Left ventricle myocardium inferior (tissue), 1 donor: Measurements from ENCODE around the gene INTS11. TPM values are rescaled to one million over a fixed set of nuclear protein-coding genes. Genes with fewer than 3 reads are reported as not detected.
"Not testable (repeated sequence)": the region's sequence is repeated elsewhere in the genome, so short reads cannot be mapped to it uniquely, and the experiment has no call there.

Experiments
- DNase-seq: peaks from one replicate; pipeline ENCODE4 v3.0.0-alpha.2; 2020
- H3K27ac ChIP-seq: fragments of 200-600 bp; replicated peaks from 2 replicates; pipeline ENCODE4 v1.8.0; 2021
- H3K27me3 ChIP-seq: fragments of 200-600 bp; 2 replicates; pipeline ENCODE4 v1.8.0; 2021; ENCODE audit warnings: low read depth
- H3K36me3 ChIP-seq: fragments of 200-600 bp; 2 replicates; pipeline ENCODE4 v1.8.0; 2021
- H3K4me1 ChIP-seq: fragments of 200-600 bp; 2 replicates; pipeline ENCODE4 v1.8.0; 2021
- H3K4me3 ChIP-seq: fragments of 200-600 bp; 2 replicates; pipeline ENCODE4 v1.8.0; 2021; ENCODE audit warnings: mild to moderate bottlenecking, moderate library complexity
- H3K9me3 ChIP-seq: fragments of 200-600 bp; replicated peaks from 2 replicates; pipeline ENCODE4 v1.8.0; 2021
- intact Hi-C: fragments of 100-400 bp; cut with micrococcal nuclease; formaldehyde crosslinking; loops from one replicate; pipeline ENCODE4 v1.11.0; 2022
- total RNA-seq: library from RNA; stranded (reverse); fragmentation: NEBNext Ultra II Directional; extraction: Animal tissue kit (Norgen Biotek cat#: 25700); gene quantifications from one replicate; pipeline ENCODE4 v1.2.1, GENCODE V29; 2021
- TF ChIP-seq, protein P1 (sequence below): fragments of 200-600 bp; IDR thresholded peaks from 2 replicates; pipeline ENCODE4 v1.8.0; 2021; ENCODE audit warnings: antibody characterized with exemption, mild to moderate bottlenecking, borderline replicate concordance
- donor health status: DM: no; HTN: yes; CAD: no; lungs with severe emphysema.

Gene INTS11
- total RNA-seq, 1 donor from 2014 or later, result 70.1 TPM

DNA sequence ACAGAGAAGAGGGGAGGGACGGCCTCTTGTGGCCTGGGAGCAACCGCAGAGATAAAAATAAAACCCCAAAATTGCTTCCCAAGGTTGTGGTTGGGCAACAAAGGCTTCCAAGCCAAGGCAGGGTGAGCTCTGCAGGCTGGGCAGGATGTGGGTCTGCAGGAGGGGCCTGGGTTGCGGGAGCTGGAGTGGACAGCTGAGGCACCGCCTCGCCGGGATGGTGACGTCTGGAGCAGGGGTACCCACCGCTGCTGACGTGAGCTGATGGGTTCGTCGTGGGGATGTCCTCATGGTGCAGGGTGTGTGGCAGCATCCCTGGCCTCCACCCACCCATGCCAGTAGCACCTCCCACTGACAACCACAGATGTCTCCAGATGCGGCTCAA lies 46.9 kb upstream of the INTS11 start:
- TF ChIP-seq, protein P1, sequence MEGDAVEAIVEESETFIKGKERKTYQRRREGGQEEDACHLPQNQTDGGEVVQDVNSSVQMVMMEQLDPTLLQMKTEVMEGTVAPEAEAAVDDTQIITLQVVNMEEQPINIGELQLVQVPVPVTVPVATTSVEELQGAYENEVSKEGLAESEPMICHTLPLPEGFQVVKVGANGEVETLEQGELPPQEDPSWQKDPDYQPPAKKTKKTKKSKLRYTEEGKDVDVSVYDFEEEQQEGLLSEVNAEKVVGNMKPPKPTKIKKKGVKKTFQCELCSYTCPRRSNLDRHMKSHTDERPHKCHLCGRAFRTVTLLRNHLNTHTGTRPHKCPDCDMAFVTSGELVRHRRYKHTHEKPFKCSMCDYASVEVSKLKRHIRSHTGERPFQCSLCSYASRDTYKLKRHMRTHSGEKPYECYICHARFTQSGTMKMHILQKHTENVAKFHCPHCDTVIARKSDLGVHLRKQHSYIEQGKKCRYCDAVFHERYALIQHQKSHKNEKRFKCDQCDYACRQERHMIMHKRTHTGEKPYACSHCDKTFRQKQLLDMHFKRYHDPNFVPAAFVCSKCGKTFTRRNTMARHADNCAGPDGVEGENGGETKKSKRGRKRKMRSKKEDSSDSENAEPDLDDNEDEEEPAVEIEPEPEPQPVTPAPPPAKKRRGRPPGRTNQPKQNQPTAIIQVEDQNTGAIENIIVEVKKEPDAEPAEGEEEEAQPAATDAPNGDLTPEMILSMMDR, result no peak
- H3K4me3 ChIP-seq, result no peak overlapping the region
- H3K27me3 ChIP-seq, result no peaks in the 10 kb centered on the region
- intact Hi-C loops, result no loop called here
- H3K36me3 ChIP-seq, result peaks cover 11% of the 10 kb centered on the region
- DNase-seq, result no peak
- no peak overlapping the region for H3K27ac ChIP-seq
- H3K9me3 ChIP-seq, result no peaks in the 10 kb centered on the region
- H3K4me1 ChIP-seq, result peaks cover 46% of the 10 kb centered on the region

DNA sequence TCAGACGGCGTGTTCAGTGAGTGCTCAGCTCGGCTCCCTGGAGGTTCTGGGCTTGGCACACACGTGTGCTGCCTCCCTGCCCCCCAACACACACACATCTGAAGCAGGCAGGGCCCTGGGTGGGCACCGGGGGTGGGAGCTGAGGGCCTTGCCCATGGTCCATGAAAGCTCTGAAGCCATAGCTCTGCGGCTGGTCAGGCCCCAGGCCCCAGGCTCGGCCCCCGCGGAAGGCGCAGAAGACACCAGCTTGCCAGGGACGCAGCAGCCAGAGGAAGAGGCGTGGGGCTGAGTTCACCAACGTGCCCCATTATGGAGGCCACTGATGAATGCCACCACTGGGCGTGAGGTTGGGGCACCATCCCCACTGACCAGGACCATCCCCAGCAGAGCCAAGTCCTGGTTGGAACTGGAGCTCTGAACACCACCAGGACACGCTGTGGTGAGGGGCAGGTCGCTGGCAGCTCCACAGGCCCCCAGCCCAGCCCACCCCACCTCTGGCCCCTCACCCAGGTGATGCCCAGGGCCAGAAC lies 46.4 kb upstream of the INTS11 start:
- no peaks in the 10 kb centered on the region for H3K9me3 ChIP-seq
- TF ChIP-seq, protein P1, result no peak
- no peak overlapping the region for H3K4me3 ChIP-seq
- no peak overlapping the region for H3K27ac ChIP-seq
- peaks cover 11% of the 10 kb centered on the region for H3K36me3 ChIP-seq
- no peaks in the 10 kb centered on the region for H3K27me3 ChIP-seq
- DNase-seq, result no peak
- peaks cover 41% of the 10 kb centered on the region for H3K4me1 ChIP-seq
- intact Hi-C loops, result no loop called here

DNA sequence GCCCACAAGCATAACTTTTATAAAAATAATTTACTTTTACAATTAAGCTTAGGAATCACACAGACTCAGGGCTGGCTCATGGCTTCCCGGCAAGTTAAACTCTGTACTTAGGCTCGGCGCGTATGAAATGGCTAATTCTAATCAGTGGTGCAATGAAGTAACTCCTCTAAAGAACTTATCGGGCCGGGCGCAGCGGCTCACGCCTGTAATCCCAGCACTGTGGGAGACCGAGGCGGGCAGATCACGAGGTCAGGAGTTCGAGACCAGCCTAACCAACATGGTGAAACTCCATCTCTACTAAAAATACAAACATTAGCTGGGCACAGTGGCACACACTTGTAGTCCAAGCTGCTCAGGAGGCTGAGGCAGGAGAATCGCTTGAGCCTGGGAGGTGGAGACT lies 45.6 kb upstream of the INTS11 start:
- H3K4me3 ChIP-seq, H3K9me3 ChIP-seq, H3K27ac ChIP-seq, H3K27me3 ChIP-seq, intact Hi-C loops, DNase-seq: not testable (repeated sequence)
- Histone ChIP-seq H3K36me3 (peaks cover 11% of the 10 kb centered on the region), H3K4me1 (peaks cover 37% of the 10 kb centered on the region)

DNA sequence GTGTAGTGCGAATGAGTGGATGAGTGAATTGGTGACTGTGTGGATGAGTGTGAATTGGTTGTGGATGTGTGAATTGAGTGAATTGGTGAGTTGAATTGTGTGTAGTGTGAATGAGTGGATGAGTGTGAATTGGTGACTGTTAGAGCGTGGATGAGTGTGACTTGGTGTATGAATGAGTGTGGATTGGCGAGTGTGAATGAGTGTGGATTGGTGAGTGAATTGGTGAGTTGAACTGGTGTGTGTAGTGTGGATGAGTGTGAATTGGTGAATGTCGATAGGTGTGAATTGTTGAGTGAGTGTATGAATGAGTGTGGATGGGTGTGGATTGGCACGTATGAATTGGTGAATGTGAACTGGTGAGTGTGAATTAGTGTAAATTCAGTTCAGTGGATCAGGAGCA lies 42.9 kb upstream of the INTS11 start:
- Histone ChIP-seq H3K27me3 (no peaks in the 10 kb centered on the region), H3K36me3 (no peaks in the 10 kb centered on the region), H3K27ac (no peak overlapping the region), H3K9me3 (no peaks in the 10 kb centered on the region), H3K4me1 (peaks cover 12% of the 10 kb centered on the region), H3K4me3 (no peak overlapping the region)
- TF ChIP-seq, protein P1, result no peak
- intact Hi-C loops, result no loop called here
- no peak for DNase-seq

DNA sequence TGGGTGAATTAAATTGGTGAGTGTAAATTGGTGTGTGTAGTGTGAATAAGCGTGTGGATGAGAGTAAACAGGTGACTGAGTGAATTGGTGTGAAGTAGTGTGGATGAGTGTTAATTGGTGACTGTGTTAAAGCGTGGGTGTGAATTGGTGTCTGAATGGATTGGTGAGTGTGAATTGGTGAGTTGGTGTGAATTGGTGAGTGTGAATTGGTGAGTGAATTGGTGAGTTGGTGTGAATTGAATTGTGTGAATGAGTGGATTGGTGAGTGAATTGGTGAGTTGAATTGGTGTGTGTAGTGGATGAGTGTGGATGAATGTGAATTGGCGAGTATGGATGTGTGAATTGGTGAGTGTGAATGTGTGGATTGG lies 42.2 kb upstream of the INTS11 start:
- no peaks in the 10 kb centered on the region for H3K36me3 ChIP-seq
- peaks cover 12% of the 10 kb centered on the region for H3K4me1 ChIP-seq
- TF ChIP-seq, protein P1, result no peak
- peaks cover 4% of the 10 kb centered on the region for H3K27me3 ChIP-seq
- no peak overlapping the region for H3K4me3 ChIP-seq
- DNase-seq, result no peak
- H3K27ac ChIP-seq, result no peak overlapping the region
- intact Hi-C loops, result no loop called here
- H3K9me3 ChIP-seq, result no peaks in the 10 kb centered on the region

DNA sequence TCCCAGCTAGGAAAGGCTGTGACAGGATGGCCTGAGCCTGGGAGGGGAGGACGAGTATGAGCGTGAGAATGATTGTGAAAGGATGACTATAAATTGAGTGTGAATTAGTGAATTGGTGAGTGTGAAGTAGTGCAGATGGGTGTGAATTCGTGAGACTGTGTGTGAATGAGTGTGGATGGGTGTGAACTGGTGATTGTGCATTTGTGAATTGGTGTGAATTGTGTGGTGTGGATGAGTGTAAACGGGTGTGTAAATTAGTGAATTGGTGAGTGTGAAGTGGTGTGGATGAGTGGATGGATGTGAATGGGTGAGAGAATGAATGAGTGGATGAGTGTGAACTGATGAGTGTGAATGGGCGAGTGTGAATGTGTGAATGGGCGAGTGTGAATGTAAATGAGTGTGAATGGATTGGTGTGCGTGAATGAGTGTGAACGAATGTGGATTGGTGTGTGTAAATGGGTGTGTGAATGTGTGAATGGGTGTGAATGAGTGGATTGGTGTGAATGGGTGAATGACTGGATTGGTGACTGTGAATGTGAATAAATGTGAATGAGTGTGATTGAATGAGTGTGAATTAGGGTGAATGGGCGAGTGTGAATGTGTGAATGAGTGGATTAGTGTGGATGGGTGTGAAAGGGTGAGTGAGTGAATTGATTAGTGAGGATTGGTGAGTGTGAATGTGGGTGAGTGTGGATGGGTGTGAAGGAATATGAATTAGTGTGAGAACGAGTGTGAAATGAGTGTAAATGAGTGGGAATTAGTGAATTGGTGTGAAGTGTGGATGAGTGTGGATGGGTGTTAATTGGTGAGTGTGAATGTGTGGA lies 41.6 kb upstream of the INTS11 start:
- no peaks in the 10 kb centered on the region for H3K9me3 ChIP-seq
- no peak for DNase-seq
- no peak overlapping the region for H3K27ac ChIP-seq
- no peak overlapping the region for H3K4me3 ChIP-seq
- intact Hi-C loops, result no loop called here
- peaks cover 13% of the 10 kb centered on the region for H3K4me1 ChIP-seq
- no peaks in the 10 kb centered on the region for H3K36me3 ChIP-seq
- H3K27me3 ChIP-seq, result peaks cover 10% of the 10 kb centered on the region
- TF ChIP-seq, protein P1, result no peak
